Measurements from ENCODE around the gene TMBIM4. TPM values are rescaled to one million over a fixed set of nuclear protein-coding genes. Genes with fewer than 3 reads are reported as not detected.
"Not testable (repeated sequence)": the region's sequence is repeated elsewhere in the genome, so short reads cannot be mapped to it uniquely, and the experiment has no call there.

TMBIM4 gene
- total RNA-seq, 1 experiment from 2014 or later = 18.4 TPM

DNA sequence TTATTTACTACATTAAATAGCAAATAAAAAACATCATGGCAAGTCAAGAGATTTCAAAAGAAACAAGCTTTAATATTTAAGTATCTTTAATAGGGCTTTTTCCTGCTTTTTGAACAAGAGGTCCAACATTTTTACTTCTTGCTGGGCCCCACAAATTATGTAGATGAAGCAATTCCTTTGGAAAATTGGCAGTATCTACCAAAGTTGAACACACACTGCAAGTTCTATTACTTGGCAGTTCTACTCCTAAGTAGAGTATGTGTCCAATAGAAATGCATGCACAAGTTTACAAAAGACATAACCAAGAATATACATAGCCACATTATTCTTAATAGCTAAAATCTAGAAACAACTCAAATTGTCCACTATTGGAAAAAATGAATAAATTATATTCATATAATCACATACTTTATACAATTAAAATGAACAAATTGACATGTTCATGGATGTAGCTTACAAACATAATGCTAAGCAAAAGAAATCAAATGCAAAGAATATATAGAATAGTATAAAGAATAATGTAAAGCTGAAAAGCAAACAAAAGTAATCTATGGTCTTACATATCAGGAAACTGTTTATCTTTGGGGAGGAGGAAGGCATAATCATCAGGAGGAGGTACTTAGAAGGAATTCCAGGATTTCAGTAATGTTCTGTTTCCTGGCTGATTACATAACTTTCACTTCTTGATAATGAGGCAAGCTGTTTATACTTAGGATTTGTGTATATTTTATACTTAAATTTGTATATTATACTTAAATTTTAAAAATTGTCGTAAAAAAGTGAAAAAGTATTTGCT, 6.5 kb upstream of the TMBIM4 start:
- no peak overlapping the region for H2BK12ac ChIP-seq (ENCODE audit: insufficient read length, low read depth, low read length)
- Mint-ChIP-seq H3K4me1 (no peaks in the 10 kb centered on the region), H3K4me3 (no peak overlapping the region), H3K27ac (no peak overlapping the region), H3K36me3 (ENCODE audit: insufficient read depth in 1 of 3, low read depth in 3 of 3) (peaks cover 4 to 7% (median 5%) of the 10 kb centered on the region in 3 experiments; a peak in 6 of 7 replicates), H3K27me3 (ENCODE audit: low read depth) (peaks cover 8% of the 10 kb centered on the region), H3K9me3 (peaks cover 12 to 18% of the 10 kb centered on the region in 2 experiments)
- no CpG with 5 or more reads among the region's 1 CpG for WGBS (ENCODE audit: extremely low coverage, insufficient read length, low lambda C conversion rate)
- H2BK15ac ChIP-seq (ENCODE audit: low read depth, low read length) = no peak overlapping the region
- no peak overlapping the region for H3K14ac ChIP-seq (ENCODE audit: insufficient read depth, low read length)
- no peak overlapping the region for H3K27ac ChIP-seq (ENCODE audit: insufficient read length, low read depth, low read length)
- no peak overlapping the region for H3K56ac ChIP-seq (ENCODE audit: insufficient read length, low read depth, low read length)
- no peak overlapping the region for H2BK120ac ChIP-seq (ENCODE audit: low read depth, low read length, poor library complexity, severe bottlenecking)
- no peaks in the 10 kb centered on the region for H3K79me1 ChIP-seq (ENCODE audit: insufficient read depth, low read depth, low read length, poor library complexity, severe bottlenecking)
- no peak for DNase-seq
- H3K79me2 ChIP-seq (ENCODE audit: insufficient read depth, low read length) = no peaks in the 10 kb centered on the region
- no peak overlapping the region for H2BK20ac ChIP-seq (ENCODE audit: low read depth, low read length, poor library complexity, severe bottlenecking)
- H3K27me3 ChIP-seq (ENCODE audit: insufficient read depth, low read length) = no peaks in the 10 kb centered on the region
- no peak overlapping the region for H3K9ac ChIP-seq (ENCODE audit: extremely low read depth, insufficient read length, low read length)
- no peaks in the 10 kb centered on the region for H3K4me1 ChIP-seq (ENCODE audit: insufficient read depth, low read length)
- TF ChIP-seq, protein P1, sequence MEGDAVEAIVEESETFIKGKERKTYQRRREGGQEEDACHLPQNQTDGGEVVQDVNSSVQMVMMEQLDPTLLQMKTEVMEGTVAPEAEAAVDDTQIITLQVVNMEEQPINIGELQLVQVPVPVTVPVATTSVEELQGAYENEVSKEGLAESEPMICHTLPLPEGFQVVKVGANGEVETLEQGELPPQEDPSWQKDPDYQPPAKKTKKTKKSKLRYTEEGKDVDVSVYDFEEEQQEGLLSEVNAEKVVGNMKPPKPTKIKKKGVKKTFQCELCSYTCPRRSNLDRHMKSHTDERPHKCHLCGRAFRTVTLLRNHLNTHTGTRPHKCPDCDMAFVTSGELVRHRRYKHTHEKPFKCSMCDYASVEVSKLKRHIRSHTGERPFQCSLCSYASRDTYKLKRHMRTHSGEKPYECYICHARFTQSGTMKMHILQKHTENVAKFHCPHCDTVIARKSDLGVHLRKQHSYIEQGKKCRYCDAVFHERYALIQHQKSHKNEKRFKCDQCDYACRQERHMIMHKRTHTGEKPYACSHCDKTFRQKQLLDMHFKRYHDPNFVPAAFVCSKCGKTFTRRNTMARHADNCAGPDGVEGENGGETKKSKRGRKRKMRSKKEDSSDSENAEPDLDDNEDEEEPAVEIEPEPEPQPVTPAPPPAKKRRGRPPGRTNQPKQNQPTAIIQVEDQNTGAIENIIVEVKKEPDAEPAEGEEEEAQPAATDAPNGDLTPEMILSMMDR (conservative IDR thresholded peaks at IDR 0.05) = no peak
- no peak overlapping the region for H3K23ac ChIP-seq (ENCODE audit: insufficient read length, low read depth, low read length)
- no peaks in the 10 kb centered on the region for H3K9me3 ChIP-seq (ENCODE audit: control insufficient read depth, low read depth, low read length)
- H3T11ph ChIP-seq (ENCODE audit: low read length) = no peak overlapping the region
- no peak overlapping the region for H2AFZ ChIP-seq (ENCODE audit: low read length)
- no peaks in the 10 kb centered on the region for H3K23me2 ChIP-seq (ENCODE audit: insufficient read length, low read depth, low read length, poor library complexity, severe bottlenecking)
- H3K4me2 ChIP-seq (ENCODE audit: insufficient read depth, insufficient read length, low read length) = no peak overlapping the region
- no peak overlapping the region for H3K18ac ChIP-seq (ENCODE audit: insufficient read length, low read depth, low read length)
- no peak overlapping the region for H3K4ac ChIP-seq (ENCODE audit: low read depth, low read length)
- H4K20me1 ChIP-seq (ENCODE audit: control insufficient read depth, insufficient read depth, insufficient read length) = no peaks in the 10 kb centered on the region
- no peak overlapping the region for H4K91ac ChIP-seq (ENCODE audit: insufficient read length, low read depth, low read length)
- no peak overlapping the region for H2AK5ac ChIP-seq (ENCODE audit: insufficient read length, low read length)
- no peak overlapping the region for H4K8ac ChIP-seq (replicated peaks; ENCODE audit: insufficient read length, low read depth, low read length)
- no peak overlapping the region for H2BK5ac ChIP-seq (ENCODE audit: insufficient read length, low read length)
- no peak overlapping the region for H4K5ac ChIP-seq (ENCODE audit: insufficient read length, low read depth, low read length)

DNA sequence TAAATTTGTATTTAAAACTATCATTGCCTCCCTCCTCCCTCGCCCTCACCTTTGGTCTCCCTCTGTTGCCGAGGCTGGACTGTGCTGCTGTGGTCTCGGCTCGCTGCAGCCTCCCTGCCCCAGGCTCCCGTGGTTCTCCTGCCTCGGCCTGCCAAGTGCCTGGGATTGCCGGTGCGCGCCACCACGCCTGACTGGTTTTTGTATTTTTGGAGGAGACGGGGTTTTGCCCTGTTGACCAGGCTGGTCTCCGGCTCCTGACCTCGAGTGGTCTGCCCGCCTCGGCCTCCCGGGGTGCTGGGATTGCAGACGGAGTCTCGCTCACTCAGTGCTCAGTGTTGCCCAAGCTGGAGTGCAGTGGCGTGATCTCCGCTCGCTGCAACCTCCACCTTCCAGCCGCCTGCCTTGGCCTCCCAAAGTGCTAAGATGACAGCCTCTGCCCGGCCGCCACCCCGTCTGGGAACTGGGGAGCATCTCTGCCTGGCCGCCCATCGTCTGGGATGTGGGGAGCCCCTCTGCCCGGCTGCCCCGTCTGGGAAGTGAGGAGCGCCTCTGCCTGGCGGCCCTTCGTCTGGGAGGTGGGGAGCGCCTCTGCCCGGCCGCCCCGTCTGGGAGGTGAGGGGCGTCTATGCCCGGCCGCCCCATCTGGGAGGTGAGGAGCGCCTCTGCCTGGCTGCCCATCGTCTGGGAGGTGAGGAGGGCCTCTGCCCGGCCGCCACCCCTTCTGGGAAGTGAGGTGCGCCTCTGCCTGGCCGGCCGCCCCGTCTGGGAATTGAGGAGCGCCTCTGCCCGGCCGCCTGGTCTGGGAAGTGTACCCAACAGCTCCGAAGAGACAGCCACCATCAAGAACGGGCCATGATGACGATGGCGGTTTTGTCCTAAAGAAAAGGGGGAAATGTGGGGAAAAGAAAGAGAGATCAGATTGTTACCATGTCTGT, 4.9 kb upstream of the TMBIM4 start:
- H4K8ac ChIP-seq (replicated peaks; ENCODE audit: insufficient read length, low read depth, low read length); H3K4me3 Mint-ChIP-seq; H3K79me2 ChIP-seq (ENCODE audit: insufficient read depth, low read length); H2BK12ac ChIP-seq (ENCODE audit: insufficient read length, low read depth, low read length); H2BK120ac ChIP-seq (ENCODE audit: low read depth, low read length, poor library complexity, severe bottlenecking); H3T11ph ChIP-seq (ENCODE audit: low read length); DNase-seq; H3K23ac ChIP-seq (ENCODE audit: insufficient read length, low read depth, low read length); H3K4ac ChIP-seq (ENCODE audit: low read depth, low read length); H2BK20ac ChIP-seq (ENCODE audit: low read depth, low read length, poor library complexity, severe bottlenecking); H2AK5ac ChIP-seq (ENCODE audit: insufficient read length, low read length); H3K9me3 ChIP-seq (ENCODE audit: control insufficient read depth, low read depth, low read length); H3K56ac ChIP-seq (ENCODE audit: insufficient read length, low read depth, low read length); H3K27me3 Mint-ChIP-seq (ENCODE audit: low read depth); H3K79me1 ChIP-seq (ENCODE audit: insufficient read depth, low read depth, low read length, poor library complexity, severe bottlenecking); H3K36me3 Mint-ChIP-seq (ENCODE audit: insufficient read depth in 1 of 3, low read depth in 3 of 3); H3K4me1 ChIP-seq (ENCODE audit: insufficient read depth, low read length); H3K23me2 ChIP-seq (ENCODE audit: insufficient read length, low read depth, low read length, poor library complexity, severe bottlenecking); H4K20me1 ChIP-seq (ENCODE audit: control insufficient read depth, insufficient read depth, insufficient read length); H3K27ac ChIP-seq (ENCODE audit: insufficient read length, low read depth, low read length); H4K91ac ChIP-seq (ENCODE audit: insufficient read length, low read depth, low read length); H3K27ac Mint-ChIP-seq; H2BK15ac ChIP-seq (ENCODE audit: low read depth, low read length); H3K27me3 ChIP-seq (ENCODE audit: insufficient read depth, low read length); H2BK5ac ChIP-seq (ENCODE audit: insufficient read length, low read length); H3K18ac ChIP-seq (ENCODE audit: insufficient read length, low read depth, low read length); H3K4me1 Mint-ChIP-seq; H3K9ac ChIP-seq (ENCODE audit: extremely low read depth, insufficient read length, low read length); H4K5ac ChIP-seq (ENCODE audit: insufficient read length, low read depth, low read length); H3K4me2 ChIP-seq (ENCODE audit: insufficient read depth, insufficient read length, low read length); H3K14ac ChIP-seq (ENCODE audit: insufficient read depth, low read length); H2AFZ ChIP-seq (ENCODE audit: low read length): not testable (repeated sequence)
- peaks cover 12 to 18% of the 10 kb centered on the region in 2 experiments for H3K9me3 Mint-ChIP-seq
- WGBS (ENCODE audit: extremely low coverage, insufficient read length, low lambda C conversion rate) = no CpG with 5 or more reads among the region's 54 CpGs
